ENCODE measurements around the gene KDM5B.

Gene KDM5B

GRCh38 chr1:202848191-202848542 is 39.9 kb upstream of the KDM5B start:
- TF ChIP-seq CTCF (IDR thresholded peaks at IDR 0.05) (no peak), ZFX (IDR thresholded peaks at IDR 0.05; ENCODE audit: borderline replicate concordance) (no peak)
- H3K27ac ChIP-seq, result no peak overlapping the region

GRCh38 chr1:202844935-202845334 is 36.7 kb upstream of the KDM5B start:
- H3K27ac ChIP-seq, result no peak overlapping the region
- no peak for TF ChIP-seq CTCF (IDR thresholded peaks at IDR 0.05)
- no peak for TF ChIP-seq ZFX (IDR thresholded peaks at IDR 0.05; ENCODE audit: borderline replicate concordance)

GRCh38 chr1:202844259-202844658 is 36.0 kb upstream of the KDM5B start:
- TF ChIP-seq CTCF (IDR thresholded peaks at IDR 0.05) (no peak), ZFX (IDR thresholded peaks at IDR 0.05; ENCODE audit: borderline replicate concordance) (no peak)
- H3K27ac ChIP-seq, result no peak overlapping the region

GRCh38 chr1:202843081-202843480 is 34.9 kb upstream of the KDM5B start:
- no peak overlapping the region for H3K27ac ChIP-seq
- TF ChIP-seq CTCF (IDR thresholded peaks at IDR 0.05) (no peak), ZFX (IDR thresholded peaks at IDR 0.05; ENCODE audit: borderline replicate concordance) (no peak)

- H3K27ac ChIP-seq, result no peak overlapping the region
- no peak for TF ChIP-seq ZFX (IDR thresholded peaks at IDR 0.05; ENCODE audit: borderline replicate concordance)
- no peak for TF ChIP-seq CTCF (IDR thresholded peaks at IDR 0.05)
Measured at GRCh38 chr1:202837746-202838262, 29.6 kb upstream of the KDM5B start.

- H3K27ac ChIP-seq, result no peak overlapping the region
- TF ChIP-seq ZFX (IDR thresholded peaks at IDR 0.05; ENCODE audit: borderline replicate concordance), result no peak
- no peak for TF ChIP-seq CTCF (IDR thresholded peaks at IDR 0.05)
Measured at GRCh38 chr1:202836623-202837403, 28.6 kb upstream of the KDM5B start.

GRCh38 chr1:202835548-202836072 is 27.4 kb upstream of the KDM5B start:
- no peak overlapping the region for H3K27ac ChIP-seq
- TF ChIP-seq CTCF (IDR thresholded peaks at IDR 0.05) (no peak), ZFX (IDR thresholded peaks at IDR 0.05; ENCODE audit: borderline replicate concordance) (no peak)
